GM19035 (cell line): ENCODE data around the gene SNX25.
"Not testable (repeated sequence)": the region's sequence is repeated elsewhere in the genome, so short reads cannot be mapped to it uniquely, and the experiment has no call there.

Experiments used
- ATAC-seq: cut with Tn5 transposase; IDR thresholded peaks from one replicate; pipeline ENCODE4 v1.9.1; 2021; ENCODE audit not compliant: unreplicated experiment

SNX25 gene

GRCh38 chr4:185298728-185299430, 89.5 kb downstream of the SNX25 start:
- no peak for ATAC-seq

GRCh38 chr4:185304541-185304940, 95.1 kb downstream of the SNX25 start:
- no peak for ATAC-seq

- no peak for ATAC-seq
Observed at GRCh38 chr4:185304944-185305690, 95.7 kb downstream of the SNX25 start.

GRCh38 chr4:185305979-185306442, 96.6 kb downstream of the SNX25 start:
- ATAC-seq: no peak

- ATAC-seq: peak; percentile 72
Observed at GRCh38 chr4:185307136-185307950, 97.9 kb downstream of the SNX25 start.

GRCh38 chr4:185309770-185310169, 100.4 kb downstream of the SNX25 start:
- peak; percentile 55 for ATAC-seq

- no peak for ATAC-seq
Observed at GRCh38 chr4:185311113-185311888, 101.9 kb downstream of the SNX25 start.

GRCh38 chr4:185312699-185313098, 103.3 kb downstream of the SNX25 start:
- ATAC-seq: no peak

GRCh38 chr4:185317462-185317861, 108.1 kb downstream of the SNX25 start:
- not testable (repeated sequence) for ATAC-seq

GRCh38 chr4:185317880-185318279, 108.5 kb downstream of the SNX25 start:
- ATAC-seq: no peak

GRCh38 chr4:185318679-185319078, 109.3 kb downstream of the SNX25 start:
- no peak for ATAC-seq

GRCh38 chr4:185322803-185323202, 113.4 kb downstream of the SNX25 start:
- ATAC-seq: no peak

- ATAC-seq: no peak
Observed at GRCh38 chr4:185323606-185324005, 114.2 kb downstream of the SNX25 start.

GRCh38 chr4:185324361-185324760, 115.0 kb downstream of the SNX25 start:
- ATAC-seq: not testable (repeated sequence)

GRCh38 chr4:185325721-185326120, 116.3 kb downstream of the SNX25 start:
- ATAC-seq: not testable (repeated sequence)

GRCh38 chr4:185328586-185328985, 119.2 kb downstream of the SNX25 start:
- no peak for ATAC-seq

- not testable (repeated sequence) for ATAC-seq
Observed at GRCh38 chr4:185329879-185330510, 120.6 kb downstream of the SNX25 start.

- ATAC-seq: peak; percentile 81
Observed at GRCh38 chr4:185332575-185333464, 123.4 kb downstream of the SNX25 start.

GRCh38 chr4:185334326-185334725, 124.9 kb downstream of the SNX25 start:
- ATAC-seq: no peak
